IgD-negative memory B cell (primary cell): ENCODE measurements around the gene MOK. TPM values are rescaled to one million over a fixed set of nuclear protein-coding genes. Genes with fewer than 3 reads are reported as not detected.
"Not testable (repeated sequence)": the region's sequence is repeated elsewhere in the genome, so short reads cannot be mapped to it uniquely, and the experiment has no call there.

Experiments
- H3K27ac Mint-ChIP-seq, 3 donors: one replicate each; pipeline ENCODE4 v1.8.0; 2020 to 2022; ENCODE audit warnings: mild to moderate bottlenecking in 3 of 3, mixed read lengths in 3 of 3, moderate library complexity in 1 of 3
- H3K27me3 Mint-ChIP-seq: one replicate; pipeline ENCODE4 v1.8.0; 2021; ENCODE audit warnings: mixed read lengths
- H3K36me3 Mint-ChIP-seq: one replicate; pipeline ENCODE4 v1.8.0; 2020; ENCODE audit warnings: mild to moderate bottlenecking, mixed read lengths
- H3K4me1 Mint-ChIP-seq, 3 donors: one replicate each; pipeline ENCODE4 v1.8.0; 2020 to 2022; ENCODE audit warnings: mixed read lengths in 3 of 3, mild to moderate bottlenecking in 1 of 3
- H3K4me3 Mint-ChIP-seq, 4 donors: one replicate each; pipeline ENCODE4 v1.8.0; 2020 to 2022; ENCODE audit warnings: mild to moderate bottlenecking in 4 of 4, mixed read lengths in 4 of 4, moderate library complexity in 3 of 4
- H3K9me3 Mint-ChIP-seq, 3 donors: one replicate each; pipeline ENCODE4 v1.8.0; 2020 to 2021; ENCODE audit warnings: mixed read lengths in 3 of 3, mild to moderate bottlenecking in 1 of 3
- polyA plus RNA-seq: library from polyadenylated mRNA; unstranded; fragments of 300-500 nt; fragmentation: Illumina TruSeq; gene quantifications from one replicate; pipeline ENCODE4 v1.2.3, GENCODE V29; 2021

MOK gene
- polyA plus RNA-seq, 1 donor from 2014 or later = 0.43 TPM

DNA sequence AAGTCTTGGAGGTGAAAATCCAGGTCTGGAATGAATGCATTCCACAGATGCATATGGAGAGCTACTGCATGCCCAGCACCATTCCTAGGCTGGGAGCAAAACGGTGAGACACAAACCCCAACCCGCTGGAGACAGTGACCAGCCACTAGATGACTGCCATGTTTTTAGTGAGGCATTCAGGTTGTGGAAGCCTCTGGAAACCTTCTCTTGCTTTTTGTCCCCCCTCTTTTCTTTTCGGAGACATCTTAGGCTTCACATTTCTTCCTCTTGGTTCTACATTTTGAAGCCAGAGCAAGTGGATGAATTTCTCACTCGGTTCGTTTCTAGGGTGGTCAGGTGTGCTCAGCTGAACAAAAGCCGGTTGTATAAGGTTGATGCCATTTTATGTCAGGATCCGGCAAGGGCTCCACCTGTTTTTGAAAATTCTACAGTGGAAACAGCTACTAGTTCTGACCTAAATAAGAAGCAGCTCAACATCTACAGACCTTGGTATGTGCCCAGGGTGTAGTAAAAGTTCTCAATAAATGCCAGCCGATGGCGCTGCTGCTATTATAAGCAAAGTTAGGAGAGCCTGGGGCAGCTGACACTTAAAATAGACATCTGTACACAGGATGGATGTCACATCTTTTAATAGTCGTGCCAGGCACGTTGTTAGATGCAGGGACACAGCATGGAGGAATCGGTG is 12.7 kb upstream of the MOK start:
- H3K9me3 Mint-ChIP-seq = peaks cover 0 to 2% (median 0%) of the 10 kb centered on the region in 3 donors
- peaks cover 40 to 46% (median 40%) of the 10 kb centered on the region in 3 donors for H3K4me1 Mint-ChIP-seq
- H3K27ac Mint-ChIP-seq = peak overlapping the region; percentile 95 to 100 (median 99)
- peak overlapping the region; percentile 95 to 99 (median 98) for H3K4me3 Mint-ChIP-seq
- H3K27me3 Mint-ChIP-seq = peaks cover 1% of the 10 kb centered on the region
- H3K36me3 Mint-ChIP-seq = no peaks in the 10 kb centered on the region

DNA sequence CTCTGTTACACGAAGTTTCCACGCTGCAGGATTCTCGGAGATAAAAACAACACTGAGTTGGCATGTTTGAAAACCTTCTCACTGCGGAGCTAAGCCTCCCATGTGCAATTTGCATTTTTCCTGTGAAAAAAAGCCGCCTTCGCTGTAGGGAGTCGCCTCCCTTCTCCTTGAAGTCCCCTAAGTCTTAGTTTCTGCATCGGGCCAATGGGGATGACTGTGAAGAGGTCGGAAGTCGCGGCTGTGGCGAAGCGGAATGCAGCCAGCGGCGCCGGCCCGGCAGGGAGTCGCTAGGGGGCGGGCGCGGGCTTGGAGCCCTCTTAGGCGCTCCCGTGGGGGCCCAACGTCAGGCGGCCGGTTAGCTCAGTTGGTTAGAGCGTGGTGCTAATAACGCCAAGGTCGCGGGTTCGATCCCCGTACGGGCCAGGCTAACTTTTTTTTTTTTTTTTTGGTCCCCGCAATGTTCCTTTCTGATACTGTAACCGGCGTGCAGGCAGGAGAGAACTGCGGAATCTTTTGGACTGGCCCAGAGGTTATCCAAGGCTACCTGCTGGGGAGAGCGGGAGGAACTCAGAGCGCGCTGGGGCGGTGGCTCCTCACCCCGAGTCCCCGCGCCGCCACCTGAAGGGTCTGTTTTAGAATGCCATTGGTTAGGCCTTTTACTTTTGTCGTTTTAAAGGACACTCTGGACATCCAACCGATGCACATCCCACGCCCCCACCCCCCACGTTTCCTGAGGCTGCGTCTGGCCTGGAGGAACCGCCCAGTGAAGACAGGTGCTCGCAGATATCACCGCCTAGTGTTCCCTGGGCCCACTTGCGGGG is 12.0 kb upstream of the MOK start:
- H3K4me1 Mint-ChIP-seq = peaks cover 37 to 46% (median 40%) of the 10 kb centered on the region in 3 donors
- peak overlapping the region; percentile 95 to 99 (median 98) for H3K4me3 Mint-ChIP-seq
- peaks cover 1% of the 10 kb centered on the region for H3K27me3 Mint-ChIP-seq
- peak overlapping the region; percentile 99 to 100 (median 100) for H3K27ac Mint-ChIP-seq
- no peaks in the 10 kb centered on the region for H3K36me3 Mint-ChIP-seq
- peaks cover 0 to 2% (median 0%) of the 10 kb centered on the region in 3 donors for H3K9me3 Mint-ChIP-seq

DNA sequence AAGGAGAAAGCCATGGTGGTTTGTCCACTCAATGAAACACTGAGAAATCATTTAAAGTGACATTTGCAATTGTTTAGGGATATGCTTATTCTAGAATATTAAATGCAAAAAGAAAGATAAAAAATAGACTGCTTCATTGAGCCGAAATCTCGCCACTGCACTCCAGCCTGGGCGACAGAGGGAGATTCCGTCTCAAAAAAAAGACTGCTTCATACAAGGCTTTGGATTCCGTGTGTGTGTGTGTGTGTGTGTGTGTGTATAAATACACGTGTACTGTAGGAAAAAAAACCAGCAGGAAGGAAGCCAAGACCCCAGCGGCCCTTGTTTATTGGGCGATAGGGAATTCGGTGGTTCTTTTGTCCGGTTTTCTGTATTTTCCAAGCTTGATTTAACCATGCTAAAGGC is 11.4 kb upstream of the MOK start:
- Mint-ChIP-seq H3K4me3 (peak overlapping the region; percentile 95 to 99 (median 98)), H3K27ac (peak overlapping the region; percentile 99 to 100 (median 100)), H3K4me1 (peaks cover 35 to 43% (median 37%) of the 10 kb centered on the region in 3 donors), H3K9me3 (peaks cover 0 to 2% (median 0%) of the 10 kb centered on the region in 3 donors), H3K27me3 (peaks cover 1% of the 10 kb centered on the region), H3K36me3 (no peaks in the 10 kb centered on the region)

DNA sequence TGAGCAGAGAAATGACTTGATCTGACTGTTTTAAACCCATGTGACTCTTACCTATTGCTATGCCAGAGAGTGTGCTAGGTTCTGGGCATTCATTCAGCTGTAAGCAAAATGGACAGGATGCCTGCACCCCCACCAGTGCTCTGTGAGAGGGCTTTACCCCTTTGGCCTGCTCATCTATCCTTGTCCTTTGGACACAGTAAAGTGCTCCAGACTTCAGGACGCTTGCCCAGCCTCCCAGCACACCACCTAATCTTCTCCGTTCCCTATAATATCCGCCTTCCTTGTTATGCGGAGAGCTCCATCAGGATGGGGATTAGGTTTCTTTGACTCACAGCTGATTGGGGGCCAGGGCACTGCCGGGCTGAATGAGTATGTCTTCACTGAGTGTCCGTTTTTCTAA is 10.2 kb upstream of the MOK start:
- Mint-ChIP-seq H3K27me3 (peaks cover 1% of the 10 kb centered on the region), H3K36me3 (no peaks in the 10 kb centered on the region), H3K9me3 (peaks cover 0 to 2% (median 0%) of the 10 kb centered on the region in 3 donors), H3K27ac (peak overlapping the region in 2 of 3 donors; percentile 64 to 100), H3K4me1 (peaks cover 31 to 42% (median 33%) of the 10 kb centered on the region in 3 donors), H3K4me3 (peak overlapping the region; percentile 66 to 99 (median 92))

GRCh38 chr14:102314242-102315011 is 9.5 kb upstream of the MOK start:
- Mint-ChIP-seq H3K27ac (peak overlapping the region; percentile 64 to 100 (median 71)), H3K27me3 (peaks cover 1% of the 10 kb centered on the region), H3K9me3 (peaks cover 0 to 2% (median 0%) of the 10 kb centered on the region in 3 donors), H3K36me3 (no peaks in the 10 kb centered on the region), H3K4me3 (peak overlapping the region; percentile 88 to 99 (median 96)), H3K4me1 (peaks cover 30 to 39% (median 33%) of the 10 kb centered on the region in 3 donors)

GRCh38 chr14:102303664-102304063 is 1.3 kb downstream of the MOK start:
- Mint-ChIP-seq H3K4me3 (peak overlapping the region; percentile 16 to 86 (median 54)), H3K9me3 (no peaks in the 10 kb centered on the region), H3K4me1 (peaks cover 3 to 4% (median 4%) of the 10 kb centered on the region in 3 donors), H3K36me3 (no peaks in the 10 kb centered on the region), H3K27ac (peak overlapping the region in 2 of 3 donors; percentile 48 to 79), H3K27me3 (peaks cover 2% of the 10 kb centered on the region)

- not testable (repeated sequence) for H3K36me3 Mint-ChIP-seq, H3K4me3 Mint-ChIP-seq, H3K27ac Mint-ChIP-seq, H3K9me3 Mint-ChIP-seq, H3K4me1 Mint-ChIP-seq, H3K27me3 Mint-ChIP-seq
Observed at GRCh38 chr14:102298303-102299070, 6.5 kb downstream of the MOK start.

GRCh38 chr14:102297436-102298170 is 7.4 kb downstream of the MOK start:
- no peaks in the 10 kb centered on the region for H3K36me3 Mint-ChIP-seq
- no peaks in the 10 kb centered on the region for H3K4me1 Mint-ChIP-seq
- no peaks in the 10 kb centered on the region for H3K9me3 Mint-ChIP-seq
- H3K4me3 Mint-ChIP-seq = no peak overlapping the region
- H3K27ac Mint-ChIP-seq = no peak overlapping the region
- H3K27me3 Mint-ChIP-seq = peaks cover 2% of the 10 kb centered on the region

GRCh38 chr14:102295270-102295669 is 9.7 kb downstream of the MOK start:
- Mint-ChIP-seq H3K9me3 (no peaks in the 10 kb centered on the region), H3K4me1 (no peaks in the 10 kb centered on the region), H3K27me3 (peaks cover under 1% of the 10 kb centered on the region), H3K4me3 (no peak overlapping the region), H3K36me3 (peaks cover 3% of the 10 kb centered on the region), H3K27ac (no peak overlapping the region)

GRCh38 chr14:102293781-102294180 is 11.2 kb downstream of the MOK start:
- Mint-ChIP-seq H3K4me3 (no peak overlapping the region), H3K27me3 (no peaks in the 10 kb centered on the region), H3K27ac (no peak overlapping the region), H3K36me3 (peaks cover 3% of the 10 kb centered on the region), H3K9me3 (no peaks in the 10 kb centered on the region), H3K4me1 (no peaks in the 10 kb centered on the region)

DNA sequence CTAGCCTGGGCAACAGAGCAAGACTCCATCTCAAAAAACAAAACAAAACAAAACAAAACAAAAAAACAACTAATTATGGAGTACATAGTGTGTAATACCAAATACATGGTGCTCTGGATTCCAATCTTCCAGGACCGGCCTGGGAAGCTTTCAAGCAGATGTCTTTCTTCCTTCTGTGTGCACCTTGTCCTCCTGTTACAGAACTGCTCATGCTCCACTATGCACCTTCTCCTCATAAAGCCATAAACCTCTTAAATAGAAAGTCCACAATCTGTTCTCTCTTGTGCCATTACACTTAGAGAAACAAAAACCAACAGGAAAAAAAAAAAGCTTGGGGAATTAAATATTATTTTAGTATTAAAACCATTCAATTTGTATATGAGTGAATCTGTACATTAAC is 12.5 kb downstream of the MOK start:
- Mint-ChIP-seq H3K4me1 (no peaks in the 10 kb centered on the region), H3K27me3 (no peaks in the 10 kb centered on the region), H3K4me3 (no peak overlapping the region), H3K27ac (no peak overlapping the region), H3K9me3 (peaks cover 0 to 3% (median 2%) of the 10 kb centered on the region in 3 donors), H3K36me3 (peaks cover 3% of the 10 kb centered on the region)

DNA sequence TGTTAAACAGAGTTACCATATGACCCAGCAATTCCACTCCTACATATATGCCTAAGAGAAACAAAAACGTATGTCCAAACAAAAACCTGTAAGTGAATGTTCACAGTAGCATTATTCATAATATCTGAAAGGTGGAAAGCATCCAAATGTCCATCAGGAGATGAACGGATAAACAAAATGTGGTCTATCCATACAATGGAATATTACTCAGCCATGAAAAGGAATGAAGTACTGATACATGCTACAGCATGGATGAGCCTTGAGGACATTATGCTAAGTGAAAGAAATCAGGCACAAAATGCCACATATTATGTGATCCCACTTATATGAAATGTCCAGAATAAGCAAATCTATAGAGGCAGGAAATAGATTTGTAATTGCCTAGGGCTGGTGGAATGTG is 16.8 kb downstream of the MOK start:
- Mint-ChIP-seq H3K4me1 (no peaks in the 10 kb centered on the region), H3K9me3 (peaks cover 0 to 3% (median 2%) of the 10 kb centered on the region in 3 donors), H3K27me3 (no peaks in the 10 kb centered on the region), H3K4me3 (no peak overlapping the region), H3K36me3 (peaks cover 3% of the 10 kb centered on the region), H3K27ac (no peak overlapping the region)

GRCh38 chr14:102285106-102285505 is 19.9 kb downstream of the MOK start:
- no peaks in the 10 kb centered on the region for H3K36me3 Mint-ChIP-seq
- peaks cover 0 to 3% (median 2%) of the 10 kb centered on the region in 3 donors for H3K9me3 Mint-ChIP-seq
- H3K27me3 Mint-ChIP-seq = no peaks in the 10 kb centered on the region
- H3K4me1 Mint-ChIP-seq = no peaks in the 10 kb centered on the region
- H3K4me3 Mint-ChIP-seq = no peak overlapping the region
- H3K27ac Mint-ChIP-seq = no peak overlapping the region
